SK-N-SH (cell line): ENCODE data around the gene ANO9. TPM values are rescaled to one million over a fixed set of nuclear protein-coding genes. Genes with fewer than 3 reads are reported as not detected.
A peak's percentile ranks its signal among the peaks of the same experiment; 100 is the strongest.

Experiments used
- CTCF ChIA-PET: fragments of 300-600, 350-600 bp; formaldehyde crosslinking; extraction: SDS; loops from one replicate; lab custom pipeline; 2021; lab: Yijun Ruan, JAX
- POLR2A ChIA-PET: fragments of 350-600 bp; sonication (Branson Sonifier 250); formaldehyde crosslinking; extraction: SDS; loops from one replicate; lab custom pipeline; 2020; ENCODE audit warnings: antibody characterized with exemption, inconsistent platforms; lab: Yijun Ruan, JAX
- DNase-seq: peaks from one replicate; pipeline ENCODE4 v3.0.0; 2012
- H2AFZ ChIP-seq: fragments of 200-600 bp; sonication (generic); 2 replicates; pipeline ENCODE4 v1.8.1; 2016; ENCODE audit warnings: antibody characterized with exemption, mild to moderate bottlenecking, low read depth
- H3F3A ChIP-seq: fragments of 200-600 bp; sonication (generic); replicated peaks from 2 replicates; pipeline ENCODE3; 2016; ENCODE audit warnings: antibody characterized with exemption, mild to moderate bottlenecking; ENCODE audit not compliant: insufficient read depth
- H3K27ac ChIP-seq, 2 experiments: fragments of 200-500 bp in 1 of 2; fragments of 200-600 bp in 1 of 2; sonication (Bioruptor generic) in 1 of 2; sonication (generic), shearing (Covaris generic) in 1 of 2; 2 replicates each; pipeline versions ENCODE4 v1.5.1 to v1.6.1; 2014 to 2016; ENCODE audit warnings: low read depth in 2 of 2, inconsistent platforms in 1 of 2, low read length in 1 of 2, mild to moderate bottlenecking in 1 of 2, mixed read lengths in 1 of 2
- H3K27me3 ChIP-seq: fragments of 200-600 bp; sonication (generic), shearing (Covaris generic); 2 replicates; pipeline ENCODE4 v1.6.1; 2016; ENCODE audit warnings: mixed run types; ENCODE audit not compliant: insufficient read depth
- H3K36me3 ChIP-seq, 2 experiments: fragments of 200-500 bp in 1 of 2; fragments of 200-600 bp in 1 of 2; sonication (Bioruptor generic) in 1 of 2; sonication (generic) in 1 of 2; replicated peaks in 1 of 2; 2 replicates each; pipeline versions ENCODE3 to v1.5.1; 2014 to 2016; ENCODE audit warnings: low read length in 1 of 2, mild to moderate bottlenecking in 1 of 2; ENCODE audit not compliant: insufficient read depth in 2 of 2, control insufficient read depth in 1 of 2
- H3K4me1 ChIP-seq, 2 experiments: fragments of 200-500 bp in 1 of 2; fragments of 200-600 bp in 1 of 2; sonication (Bioruptor generic) in 1 of 2; sonication (generic), shearing (Covaris generic) in 1 of 2; 2 replicates each; pipeline versions ENCODE4 v1.5.1 to v1.6.1; 2014 to 2016; ENCODE audit warnings: low read depth in 1 of 2, low read length in 1 of 2, mixed run types in 1 of 2; ENCODE audit not compliant: insufficient read depth in 2 of 2, control insufficient read depth in 1 of 2
- H3K4me2 ChIP-seq: fragments of 200-600 bp; sonication (generic), shearing (Covaris generic); 2 replicates; pipeline ENCODE4 v1.6.1; 2017; ENCODE audit warnings: mixed run types
- H3K4me3 ChIP-seq, 2 experiments: fragments of 200-500 bp in 1 of 2; fragments of 200-600 bp in 1 of 2; sonication (Bioruptor generic) in 1 of 2; sonication (generic), shearing (Covaris generic) in 1 of 2; 2 replicates each; pipeline versions ENCODE4 v1.5.1 to v1.8.1; 2014 to 2016; ENCODE audit warnings: low read depth in 2 of 2, inconsistent platforms in 1 of 2, low read length in 1 of 2, mild to moderate bottlenecking in 1 of 2, mixed read lengths in 1 of 2, moderate library complexity in 1 of 2
- H3K79me2 ChIP-seq: fragments of 200-600 bp; sonication (generic); 2 replicates; pipeline ENCODE4 v1.8.1; 2017; ENCODE audit warnings: mild to moderate bottlenecking; ENCODE audit not compliant: insufficient read depth
- H3K9ac ChIP-seq: fragments of 200-600 bp; sonication (generic); 2 replicates; pipeline ENCODE4 v1.6.1; 2017; ENCODE audit warnings: mixed run types
- H3K9me2 ChIP-seq: fragments of 200-600 bp; sonication (generic); 2 replicates; pipeline ENCODE4 v1.6.1; 2017; ENCODE audit warnings: mixed run types
- H3K9me3 ChIP-seq: fragments of 200-600 bp; sonication (generic); 2 replicates; pipeline ENCODE4 v1.6.1; 2017; ENCODE audit warnings: mixed run types, mild to moderate bottlenecking, moderate library complexity
- H4K20me1 ChIP-seq: fragments of 200-600 bp; sonication (generic); 2 replicates; pipeline ENCODE4 v1.6.1; 2017; ENCODE audit warnings: mild to moderate bottlenecking, mixed run types; ENCODE audit not compliant: insufficient read depth
- ELF1 ChIP-seq: IDR thresholded peaks from 2 replicates; pipeline ENCODE4 v1.4.0; 2012
- EZH2phosphoT487 ChIP-seq: fragments of 200-600 bp; sonication (generic); IDR thresholded peaks from 2 replicates; pipeline ENCODE4 v1.6.1; 2017; ENCODE audit warnings: low read depth, mixed run types, mild to moderate bottlenecking, antibody characterized with exemption, moderate library complexity, borderline replicate concordance
- IRF3 ChIP-seq: fragments of 150-350 bp; IDR thresholded peaks from 2 replicates; pipeline ENCODE4 v1.6.1; 2016; ENCODE audit warnings: mild to moderate bottlenecking, low read depth, low read length
- NFIC ChIP-seq: IDR thresholded peaks from 2 replicates; pipeline ENCODE4 v1.4.0; 2012; ENCODE audit warnings: borderline replicate concordance
- RXRA ChIP-seq: IDR thresholded peaks from 2 replicates; pipeline ENCODE4 v1.4.0; 2012; ENCODE audit warnings: low read depth, mild to moderate bottlenecking, borderline replicate concordance
- SIN3A ChIP-seq: IDR thresholded peaks from 2 replicates; pipeline ENCODE4 v1.6.1; 2012; ENCODE audit warnings: low read depth, mild to moderate bottlenecking, low read length, moderate library complexity, borderline replicate concordance
- USF1 ChIP-seq: IDR thresholded peaks from 2 replicates; pipeline ENCODE4 v1.4.0; 2012; ENCODE audit warnings: low read depth, borderline replicate concordance
- USF2 ChIP-seq: fragments of 150-350 bp; IDR thresholded peaks from 2 replicates; pipeline ENCODE4 v1.6.1; 2017; ENCODE audit warnings: antibody characterized with exemption, low read length, low read depth, borderline replicate concordance
- WGBS: methylation state at CpG from one replicate; pipeline ENCODE4 v1.1.6; 2017; ENCODE audit warnings: low lambda C conversion rate; 5-methylcytosine and 5-hydroxymethylcytosine counted together
- polyA plus RNA-seq, 3 experiments: library from polyadenylated mRNA; depleted of rRNA; stranded (reverse); fragments of >200 nt; gene quantifications; 2 replicates each; pipeline ENCODE4 v1.2.3, GENCODE V29; 2012

Gene ANO9
- polyA plus RNA-seq, 1 of the 3 experiments (the other 2 are of a cell fraction), result 0.12 TPM

GRCh38 chr11:443542-444199 is 1.9 kb upstream of the ANO9 start:
- Histone ChIP-seq H3K27ac (no peak overlapping the region), H3K9ac (no peak overlapping the region), H2AFZ (no peak overlapping the region), H3K4me3 (no peak overlapping the region), H3K9me3 (no peaks in the 10 kb centered on the region), H3F3A (peaks cover 6% of the 10 kb centered on the region), H3K79me2 (0 out of 2 replicates have a peak, but pooled peaks cover 2% of the 10 kb centered on the region), H3K27me3 (peaks cover 9% of the 10 kb centered on the region; the same call in 1 of the 2 replicates), H3K36me3 (no peaks in the 10 kb centered on the region), H3K4me2 (no peak overlapping the region), H3K9me2 (no peaks in the 10 kb centered on the region), H3K4me1 (peaks cover 0 to 16% of the 10 kb centered on the region in 2 experiments; a peak in 1 of 4 replicates), H4K20me1 (no peaks in the 10 kb centered on the region)
- POLR2A ChIA-PET, result interaction anchor here (0.5 to 1.1 kb wide), 3 partner anchors 37 to 343 kb away, joined by 3 to 4 read pairs (median 3); no protein-coding TSS in a partner anchor
- DNase-seq, result no peak
- CTCF ChIA-PET, result interaction anchor here (0.8 to 2.6 kb wide), 6 partner anchors 10 to 279 kb away, joined by 3 to 12 read pairs (median 4); no protein-coding TSS in a partner anchor
- no peak for TF ChIP-seq SIN3A
- 0 out of 2 replicates have a peak, but pooled peaks have one; percentile 37 for TF ChIP-seq USF1
- 0 out of 2 replicates have a peak, but pooled peaks have one; percentile 22 for TF ChIP-seq USF2
- WGBS, result 70% methylated on average over 16 of the region's 16 CpGs

GRCh38 chr11:442611-443081 is 835 bp upstream of the ANO9 start:
- CTCF ChIA-PET, result interaction anchor here (1.1 to 2.6 kb wide), 2 partner anchors 46 to 75 kb away, joined by 3 to 12 read pairs; no protein-coding TSS in a partner anchor
- Histone ChIP-seq H3K4me2 (no peak overlapping the region), H3K36me3 (no peaks in the 10 kb centered on the region), H3K27me3 (peaks cover 9% of the 10 kb centered on the region; the same call in 1 of the 2 replicates), H3F3A (no peaks in the 10 kb centered on the region), H2AFZ (no peak overlapping the region), H3K9ac (no peak overlapping the region), H3K9me3 (no peaks in the 10 kb centered on the region), H3K27ac (no peak overlapping the region; a peak in 1 of 4 replicates), H3K4me1 (peaks cover 0 to 12% of the 10 kb centered on the region in 2 experiments; a peak in 1 of 4 replicates), H4K20me1 (no peaks in the 10 kb centered on the region), H3K79me2 (no peaks in the 10 kb centered on the region), H3K9me2 (no peaks in the 10 kb centered on the region), H3K4me3 (no peak overlapping the region)
- TF ChIP-seq ELF1 (no peak), EZH2phosphoT487 (no peak), IRF3 (no peak), RXRA (no peak), NFIC (no peak)
- POLR2A ChIA-PET, result interaction anchor here (0.8 to 1.1 kb wide), 2 partner anchors 36 to 344 kb away, joined by 3 to 4 read pairs; no protein-coding TSS in a partner anchor
- peak; percentile 80 for DNase-seq
- WGBS, result 40% methylated on average over 1 of the region's 16 CpGs
